Suprapubic skin (tissue), 4 donors: ENCODE measurements around the gene AMOTL2. TPM values are rescaled to one million over a fixed set of nuclear protein-coding genes. Genes with fewer than 3 reads are reported as not detected.

ENCODE experiments used
- DNase-seq, 2 donors: peaks; one replicate each; pipeline ENCODE4 v3.0.0-alpha.2; 2019; ENCODE audit warnings: low spot score in 2 of 2
- H3K27ac ChIP-seq: fragments of 200-600 bp; sonication (generic); one replicate; pipeline ENCODE4 v1.5.1; 2019
- H3K27me3 ChIP-seq: fragments of 200-600 bp; sonication (generic); one replicate; pipeline ENCODE4 v1.5.1; 2019
- H3K36me3 ChIP-seq: fragments of 200-600 bp; sonication (generic); one replicate; pipeline ENCODE4 v1.5.1; 2019
- H3K4me1 ChIP-seq: fragments of 200-600 bp; sonication (generic); one replicate; pipeline ENCODE4 v1.5.1; 2019
- H3K4me3 ChIP-seq: fragments of 200-600 bp; sonication (generic); one replicate; pipeline ENCODE4 v1.5.1; 2019; ENCODE audit warnings: mild to moderate bottlenecking
- H3K9me3 ChIP-seq: fragments of 200-600 bp; sonication (generic); one replicate; pipeline ENCODE4 v1.5.1; 2019
- CTCF ChIP-seq, 2 donors: fragments of 200-600 bp in 1 of 2; fragments of 450-650 bp in 1 of 2; sonication (generic) in 1 of 2; IDR thresholded peaks; one replicate each; pipeline ENCODE4 v1.5.1; 2016 to 2019; ENCODE audit warnings: antibody characterized with exemption in 2 of 2, mild to moderate bottlenecking in 1 of 2, moderate library complexity in 1 of 2
- EP300 ChIP-seq: sonication (generic); formaldehyde crosslinking; IDR thresholded peaks from one replicate; pipeline ENCODE4 v1.6.1; 2017; ENCODE audit warnings: antibody characterized with exemption
- POLR2A ChIP-seq, 2 donors: fragments of 450-650 bp; IDR thresholded peaks; one replicate each; pipeline ENCODE4 v1.6.1; 2017; ENCODE audit warnings: antibody characterized with exemption in 2 of 2, mild to moderate bottlenecking in 2 of 2, moderate library complexity in 2 of 2
- POLR2AphosphoS5 ChIP-seq, 3 donors: sonication (generic); formaldehyde crosslinking; IDR thresholded peaks; one replicate each; pipeline ENCODE4 v1.6.1; 2017; ENCODE audit warnings: antibody characterized with exemption in 3 of 3
- WGBS: methylation state at CpG from one replicate; pipeline ENCODE4 v1.1.5; 2018; 5-methylcytosine and 5-hydroxymethylcytosine counted together
- total RNA-seq, 4 donors: library from RNA; depleted of rRNA; stranded (reverse); fragments of >200 nt; gene quantifications; one replicate each; pipeline ENCODE4 v1.1.0, GENCODE V29; 2016

The AMOTL2 gene
- total RNA-seq, 4 donors from 2014 or later = 80.4 to 118 (median 95.8) TPM

- Histone ChIP-seq H3K4me3 (no peak overlapping the region), H3K36me3 (peaks cover 62% of the 10 kb centered on the region), H3K9me3 (no peaks in the 10 kb centered on the region), H3K27ac (peak overlapping the region; percentile 42), H3K4me1 (peaks cover 92% of the 10 kb centered on the region), H3K27me3 (no peaks in the 10 kb centered on the region)
- 66% methylated on average over 10 of the region's 10 CpGs for WGBS
- DNase-seq = peak in 1 of 2 donors; percentile 55
- TF ChIP-seq POLR2A (IDR thresholded peaks at IDR 0.05) (no peak), POLR2AphosphoS5 (IDR thresholded peaks at IDR 0.05) (no peak)
Observed at GRCh38 chr3:134369231-134369741, 5.0 kb downstream of the AMOTL2 start.

GRCh38 chr3:134368751-134369105 lies 5.5 kb downstream of the AMOTL2 start:
- peak in 1 of 2 donors; percentile 35 for DNase-seq
- no peak for TF ChIP-seq EP300
- no peak for TF ChIP-seq POLR2A (IDR thresholded peaks at IDR 0.05)
- TF ChIP-seq CTCF (IDR thresholded peaks at IDR 0.05) = no peak
- no peak for TF ChIP-seq POLR2AphosphoS5 (IDR thresholded peaks at IDR 0.05)
- peaks cover 98% of the 10 kb centered on the region for H3K4me1 ChIP-seq
- H3K4me3 ChIP-seq = no peak overlapping the region
- no peaks in the 10 kb centered on the region for H3K27me3 ChIP-seq
- no peaks in the 10 kb centered on the region for H3K9me3 ChIP-seq
- 89% methylated on average over 4 of the region's 4 CpGs for WGBS
- H3K36me3 ChIP-seq = peaks cover 62% of the 10 kb centered on the region
- peak overlapping the region; percentile 42 for H3K27ac ChIP-seq

- Histone ChIP-seq H3K4me3 (no peak overlapping the region), H3K4me1 (peaks cover 100% of the 10 kb centered on the region), H3K36me3 (peaks cover 66% of the 10 kb centered on the region), H3K27me3 (no peaks in the 10 kb centered on the region), H3K27ac (peak overlapping the region; percentile 42), H3K9me3 (no peaks in the 10 kb centered on the region)
- peak; percentile 37 to 71 for DNase-seq
- 75% methylated on average over 7 of the region's 8 CpGs for WGBS
- TF ChIP-seq EP300 (no peak), POLR2A (IDR thresholded peaks at IDR 0.05) (no peak), CTCF (IDR thresholded peaks at IDR 0.05) (no peak), POLR2AphosphoS5 (IDR thresholded peaks at IDR 0.05) (no peak)
Observed at GRCh38 chr3:134367869-134368750, 6.1 kb downstream of the AMOTL2 start.

- Histone ChIP-seq H3K4me3 (no peak overlapping the region), H3K27ac (peak overlapping the region; percentile 47), H3K9me3 (no peaks in the 10 kb centered on the region), H3K36me3 (peaks cover 75% of the 10 kb centered on the region), H3K4me1 (peaks cover 100% of the 10 kb centered on the region), H3K27me3 (no peaks in the 10 kb centered on the region)
- WGBS = 45% methylated on average over 8 of the region's 15 CpGs
- TF ChIP-seq POLR2A (IDR thresholded peaks at IDR 0.05) (no peak), CTCF (IDR thresholded peaks at IDR 0.05) (no peak), EP300 (no peak), POLR2AphosphoS5 (IDR thresholded peaks at IDR 0.05) (no peak)
- DNase-seq = peak; percentile 66 to 80
Observed at GRCh38 chr3:134366928-134367811, 7.1 kb downstream of the AMOTL2 start.

GRCh38 chr3:134366221-134366927 lies 7.9 kb downstream of the AMOTL2 start:
- no peaks in the 10 kb centered on the region for H3K9me3 ChIP-seq
- no peak overlapping the region for H3K4me3 ChIP-seq
- TF ChIP-seq CTCF (IDR thresholded peaks at IDR 0.05) (no peak), POLR2AphosphoS5 (IDR thresholded peaks at IDR 0.05) (no peak), POLR2A (IDR thresholded peaks at IDR 0.05) (no peak), EP300 (no peak)
- 83% methylated on average over 9 of the region's 13 CpGs for WGBS
- H3K27ac ChIP-seq = peak overlapping the region; percentile 24
- peak; percentile 34 to 59 for DNase-seq
- no peaks in the 10 kb centered on the region for H3K27me3 ChIP-seq
- peaks cover 82% of the 10 kb centered on the region for H3K36me3 ChIP-seq
- H3K4me1 ChIP-seq = peaks cover 100% of the 10 kb centered on the region
